GM21381 (cell line): ENCODE measurements around the gene LRRC63.

Source experiments
- ATAC-seq: cut with Tn5 transposase; IDR thresholded peaks from one replicate; pipeline ENCODE4 v1.9.1; 2021; ENCODE audit warnings: mild to moderate bottlenecking, moderate library complexity; ENCODE audit not compliant: unreplicated experiment

LRRC63 gene

GRCh38 chr13:46303742-46304385 lies 92.1 kb downstream of the LRRC63 start:
- no peak for ATAC-seq

DNA sequence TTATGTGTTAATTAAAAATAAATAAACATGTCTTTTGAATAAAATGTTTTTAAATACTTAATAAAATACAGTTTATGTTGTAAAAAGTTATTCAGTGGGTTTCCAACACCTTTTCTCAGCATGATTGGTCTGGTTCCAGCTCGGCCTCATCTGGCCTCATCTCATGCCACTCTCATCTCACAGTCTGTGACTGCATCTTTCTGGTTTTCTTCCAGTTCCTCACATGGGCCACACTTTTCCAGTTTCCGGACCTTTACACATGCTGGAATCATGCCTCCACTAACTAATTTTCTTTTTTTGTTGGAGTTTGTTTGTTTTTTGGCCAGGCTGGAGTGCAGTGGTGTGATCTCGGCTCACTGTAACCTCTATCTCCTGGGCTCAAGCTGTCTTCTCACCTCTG lies 92.8 kb downstream of the LRRC63 start:
- ATAC-seq: no peak

GRCh38 chr13:46307554-46307953 lies 95.8 kb downstream of the LRRC63 start:
- no peak for ATAC-seq

- ATAC-seq: no peak
Measured at GRCh38 chr13:46310066-46310465, 98.3 kb downstream of the LRRC63 start.

GRCh38 chr13:46311217-46311616 lies 99.5 kb downstream of the LRRC63 start:
- no peak for ATAC-seq

DNA sequence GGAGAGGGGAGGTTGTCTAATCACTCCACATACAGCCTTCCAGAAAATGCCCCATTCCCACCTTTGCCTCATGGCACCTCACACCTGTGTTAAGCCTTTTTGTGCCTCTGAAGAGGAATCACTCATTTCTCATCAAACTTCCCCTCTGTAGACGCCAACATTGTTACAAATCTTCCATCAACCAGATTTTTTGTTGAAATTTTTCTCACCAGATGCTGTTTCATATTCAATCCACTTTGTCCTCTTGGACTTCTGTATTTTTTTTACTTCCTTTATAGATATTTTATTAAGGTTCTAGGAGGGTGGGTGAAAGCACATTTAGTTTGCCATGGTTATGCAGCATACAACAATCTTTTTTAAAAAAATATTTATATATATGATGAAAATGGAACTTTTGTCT lies 101.3 kb downstream of the LRRC63 start:
- ATAC-seq: no peak

DNA sequence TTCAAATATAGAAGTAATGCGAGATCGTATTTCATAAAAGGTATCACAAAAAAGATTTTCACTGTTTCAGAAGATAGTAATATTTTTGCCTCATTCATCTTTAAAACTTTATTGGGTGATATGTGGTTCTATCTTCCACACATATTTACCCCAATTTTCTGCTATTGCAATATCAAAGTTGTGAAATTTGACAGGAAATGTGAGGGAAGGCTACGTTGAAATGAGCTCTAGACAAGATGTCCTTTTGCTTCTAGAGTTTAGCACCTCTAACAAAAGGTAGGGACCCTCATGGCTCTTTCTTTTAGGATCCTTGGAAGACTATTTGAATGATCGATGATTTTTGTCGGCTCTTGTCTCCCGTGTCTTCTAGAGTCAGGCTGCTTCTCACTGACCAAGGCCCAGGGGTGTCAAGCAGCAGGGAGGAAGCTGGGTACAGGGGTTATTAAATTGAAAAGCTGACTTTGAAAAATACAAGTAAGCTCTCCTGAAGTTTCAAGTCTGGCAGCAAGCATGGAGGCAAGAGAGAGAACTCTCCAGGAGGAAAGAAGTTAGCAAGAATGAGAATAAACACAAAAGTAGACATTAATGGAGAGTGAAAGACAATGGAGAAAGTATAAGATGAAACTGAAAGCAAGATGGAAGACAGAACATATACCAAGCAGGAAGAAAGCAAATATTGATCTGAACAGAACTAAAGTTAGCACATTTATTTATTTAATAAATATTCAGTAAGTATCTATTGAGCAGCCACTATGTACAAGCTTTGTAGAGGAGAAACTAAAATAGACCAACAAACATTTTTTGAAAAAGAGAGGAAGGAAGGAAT lies 101.9 kb downstream of the LRRC63 start:
- no peak for ATAC-seq

- no peak for ATAC-seq
Measured at GRCh38 chr13:46314587-46314986, 102.9 kb downstream of the LRRC63 start.

- no peak for ATAC-seq
Measured at GRCh38 chr13:46315036-46315435, 103.3 kb downstream of the LRRC63 start.

- ATAC-seq: no peak
Measured at GRCh38 chr13:46315491-46316075, 103.9 kb downstream of the LRRC63 start.

- no peak for ATAC-seq
Measured at GRCh38 chr13:46317120-46317519, 105.4 kb downstream of the LRRC63 start.

GRCh38 chr13:46318986-46319385 lies 107.3 kb downstream of the LRRC63 start:
- ATAC-seq: no peak

DNA sequence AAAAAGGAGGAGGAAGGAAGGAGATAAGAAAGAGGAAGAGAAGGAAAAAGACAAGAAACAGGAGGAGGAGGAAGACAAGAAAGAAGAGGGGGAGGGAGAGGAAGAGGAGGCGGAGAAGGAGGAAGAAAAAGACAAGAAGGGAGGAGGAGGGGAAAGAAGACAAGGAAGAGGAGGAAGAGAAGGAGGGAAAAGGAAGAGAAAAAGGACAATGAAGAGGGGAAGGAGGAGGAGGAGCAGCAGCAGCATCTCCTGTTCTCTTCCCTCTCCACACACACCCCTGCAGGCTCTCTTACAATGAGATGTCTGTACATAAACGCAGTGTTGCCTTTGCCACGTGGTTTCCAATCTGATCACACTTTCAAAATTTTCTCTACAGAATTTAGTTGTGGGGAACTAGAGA lies 108.7 kb downstream of the LRRC63 start:
- ATAC-seq: no peak

- no peak for ATAC-seq
Measured at GRCh38 chr13:46320821-46321220, 109.1 kb downstream of the LRRC63 start.

DNA sequence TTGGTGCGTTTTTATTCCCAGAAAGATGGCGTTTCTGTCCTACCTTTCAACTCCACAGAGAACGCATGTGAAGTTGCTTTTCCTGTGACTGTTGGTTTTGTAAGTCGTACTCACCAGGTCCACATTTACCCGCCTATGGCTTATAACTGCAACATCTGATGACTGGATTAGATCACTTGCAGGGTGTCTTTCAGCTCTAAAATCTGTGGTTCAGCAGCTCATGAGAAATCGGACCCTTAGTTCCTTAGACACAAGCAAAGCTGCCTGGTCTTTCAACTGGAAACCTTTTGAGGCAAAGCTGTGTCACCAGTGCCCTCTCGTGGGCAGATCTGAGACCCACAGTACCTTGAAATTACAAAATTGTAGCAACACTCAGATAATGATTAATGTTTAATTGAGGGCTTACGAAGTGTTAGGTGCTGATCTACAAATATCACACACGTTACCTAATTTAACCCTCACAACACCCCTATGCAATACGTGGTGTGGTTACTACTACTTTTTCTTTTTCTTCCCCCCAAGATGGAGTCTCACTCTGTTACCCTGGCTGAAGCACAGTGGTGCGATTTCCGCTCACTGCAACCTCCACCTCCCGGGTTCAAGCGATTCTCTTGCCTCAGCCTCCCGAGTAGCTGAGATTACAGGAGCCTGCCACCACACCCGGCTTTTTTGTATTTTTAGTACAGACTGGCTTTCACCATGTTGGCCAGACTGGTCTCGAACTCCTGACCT lies 109.9 kb downstream of the LRRC63 start:
- ATAC-seq: no peak

DNA sequence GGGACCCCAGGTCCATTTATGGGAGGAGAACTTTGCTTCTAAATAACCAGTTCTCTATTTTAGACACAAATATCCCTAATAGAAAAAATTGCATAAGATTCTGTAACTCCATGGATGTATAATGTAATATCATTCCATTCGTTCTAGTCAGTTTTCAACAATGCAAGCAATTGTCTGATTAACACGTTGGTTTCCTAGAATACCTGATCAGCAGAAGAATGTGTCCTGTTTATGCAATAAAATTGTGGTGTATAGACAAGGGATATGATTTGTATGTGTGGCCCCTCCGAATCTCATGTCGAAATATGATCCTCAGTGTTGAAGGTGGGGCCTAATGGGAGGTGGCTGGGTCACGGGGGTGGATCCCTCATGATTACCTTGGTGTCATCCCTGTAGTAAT lies 113.2 kb downstream of the LRRC63 start:
- ATAC-seq: no peak
